NCI-H2029 (cell line): ENCODE measurements around the gene HSD17B8.
A peak's percentile ranks its signal among the peaks of the same experiment; 100 is the strongest.

Source experiments
- DNase-seq: peaks from one replicate; lab custom pipeline; 2025; lab: John Stamatoyannopoulos, UW

HSD17B8 gene

GRCh38 chr6:33191383-33192104, 12.9 kb upstream of the HSD17B8 start:
- no peak for DNase-seq

- no peak for DNase-seq
Observed at GRCh38 chr6:33192105-33192646, 12.3 kb upstream of the HSD17B8 start, which contains the start of gene COL11A2. Gene COL11A2, minus strand, starts transcription at chr6:33192467. Its CDS starts 227 bp downstream, at chr6:33192240.

- DNase-seq = no peak
Observed at GRCh38 chr6:33192671-33193602, 11.5 kb upstream of the HSD17B8 start.

GRCh38 chr6:33193619-33194018, 10.8 kb upstream of the HSD17B8 start:
- DNase-seq = no peak

- DNase-seq = no peak
Observed at GRCh38 chr6:33194431-33194979, 9.9 kb upstream of the HSD17B8 start.

GRCh38 chr6:33195304-33196165, 8.9 kb upstream of the HSD17B8 start:
- no peak for DNase-seq

- DNase-seq = peak; percentile 72
Observed at GRCh38 chr6:33197431-33198048, 6.9 kb upstream of the HSD17B8 start.

GRCh38 chr6:33198159-33198852, 6.1 kb upstream of the HSD17B8 start:
- DNase-seq = no peak

- DNase-seq = no peak
Observed at GRCh38 chr6:33198853-33199436, 5.5 kb upstream of the HSD17B8 start.

GRCh38 chr6:33199687-33200218, 4.7 kb upstream of the HSD17B8 start:
- DNase-seq = peak; percentile 84

GRCh38 chr6:33200219-33201146, 4.0 kb upstream of the HSD17B8 start, which contains the start of the genes RXRB and SLC39A7:
Gene RXRB, minus strand, starts transcription at chr6:33200665. Its CDS starts 189 bp downstream, at chr6:33200476.
Gene SLC39A7, plus strand, starts transcription at chr6:33200867. Its CDS starts 379 bp downstream, at chr6:33201246.
- DNase-seq = peak; percentile 98

GRCh38 chr6:33201147-33201545, 3.3 kb upstream of the HSD17B8 start:
- no peak for DNase-seq

GRCh38 chr6:33201935-33202334, 2.5 kb upstream of the HSD17B8 start:
- DNase-seq = no peak

GRCh38 chr6:33202799-33203198, 1.7 kb upstream of the HSD17B8 start:
- DNase-seq = no peak

GRCh38 chr6:33203443-33204164, 851 bp upstream of the HSD17B8 start:
- no peak for DNase-seq

GRCh38 chr6:33204165-33204414, 365 bp upstream of the HSD17B8 start:
- no peak for DNase-seq

- no peak for DNase-seq
Observed at GRCh38 chr6:33205191-33206026, 954 bp downstream of the HSD17B8 start.
